Keratinocyte (primary cell): Measurements from ENCODE around the gene SERPINH1. TPM values are rescaled to one million over a fixed set of nuclear protein-coding genes. Genes with fewer than 3 reads are reported as not detected.

Source experiments
- DNase-seq: peaks from one replicate; pipeline ENCODE4 v3.0.0-alpha.2; 2011; ENCODE audit warnings: low read depth, missing footprints, low spot score
- FAIRE-seq: peaks from 2 replicates; lab custom pipeline; 2011; peaks lifted over from hg19 to GRCh38; lab: Jason Lieb, UNC
- H2AFZ ChIP-seq: 2 replicates; pipeline ENCODE4 v1.6.0; 2012; ENCODE audit warnings: low read length, control low read depth, inconsistent platforms; ENCODE audit not compliant: control insufficient read depth
- H3K27ac ChIP-seq: 2 replicates; pipeline ENCODE4 v1.5.1; 2011; ENCODE audit warnings: low read length; ENCODE audit not compliant: control insufficient read depth, insufficient read depth
- H3K27me3 ChIP-seq: 3 replicates; pipeline ENCODE4 v1.6.0; 2011; ENCODE audit warnings: low read length; ENCODE audit not compliant: control insufficient read depth, insufficient read depth; ENCODE audit errors: extremely low read depth
- H3K36me3 ChIP-seq, 2 experiments: 2 replicates in 1 of 2; 3 replicates in 1 of 2; pipeline ENCODE4 v1.5.1; 2011; ENCODE audit warnings: low read length in 2 of 2, mild to moderate bottlenecking in 1 of 2; ENCODE audit not compliant: control insufficient read depth in 2 of 2, insufficient read depth in 2 of 2; ENCODE audit errors: extremely low read depth in 1 of 2
- H3K4me1 ChIP-seq: 3 replicates; pipeline ENCODE4 v1.5.1; 2011; ENCODE audit warnings: low read length; ENCODE audit not compliant: control insufficient read depth, insufficient read depth; ENCODE audit errors: extremely low read depth
- H3K4me2 ChIP-seq: 3 replicates; pipeline ENCODE4 v1.6.0; 2011; ENCODE audit warnings: low read depth, low read length; ENCODE audit not compliant: control insufficient read depth, insufficient read depth; ENCODE audit errors: extremely low read depth
- H3K4me3 ChIP-seq, 3 experiments: fragments of 200-600 bp in 1 of 3; sonication (generic) in 1 of 3; 2 replicates in 2 of 3; 3 replicates in 1 of 3; pipeline ENCODE4 v1.5.1; 2011 to 2016; ENCODE audit warnings: low read length in 3 of 3, mild to moderate bottlenecking in 3 of 3, control low read depth in 2 of 3, inconsistent platforms in 1 of 3, low read depth in 1 of 3, mixed read lengths in 1 of 3, mixed run types in 1 of 3, moderate library complexity in 1 of 3; ENCODE audit not compliant: control insufficient read depth in 2 of 3, insufficient read depth in 2 of 3; ENCODE audit errors: extremely low read depth in 1 of 3
- H3K79me2 ChIP-seq: 2 replicates; pipeline ENCODE4 v1.6.0; 2012; ENCODE audit warnings: low read length; ENCODE audit not compliant: control insufficient read depth, insufficient read depth
- H3K9ac ChIP-seq: 3 replicates; pipeline ENCODE4 v1.6.0; 2011; ENCODE audit warnings: low read length; ENCODE audit not compliant: control insufficient read depth, insufficient read depth; ENCODE audit errors: extremely low read depth
- H3K9me1 ChIP-seq: 3 replicates; pipeline ENCODE4 v1.6.0; 2011; ENCODE audit warnings: low read length; ENCODE audit not compliant: control insufficient read depth, insufficient read depth; ENCODE audit errors: extremely low read depth
- H3K9me3 ChIP-seq: 2 replicates; pipeline ENCODE4 v1.5.1; 2012; ENCODE audit warnings: low read depth, low read length; ENCODE audit not compliant: control insufficient read depth
- H4K20me1 ChIP-seq: 3 replicates; pipeline ENCODE4 v1.6.0; 2011; ENCODE audit warnings: low read length; ENCODE audit not compliant: control insufficient read depth, insufficient read depth; ENCODE audit errors: extremely low read depth
- CTCF ChIP-seq, 3 experiments: IDR thresholded peaks in 1 of 3; conservative IDR thresholded peaks in 1 of 3; optimal IDR thresholded peaks in 1 of 3; 2 replicates in 2 of 3; 3 replicates in 1 of 3; pipeline versions ENCODE3 to v1.5.1; 2011; ENCODE audit warnings: low read length in 3 of 3, mild to moderate bottlenecking in 3 of 3, moderate library complexity in 2 of 3, control low read depth in 1 of 3, inconsistent platforms in 1 of 3; ENCODE audit not compliant: insufficient read depth in 2 of 3; ENCODE audit errors: extremely low read depth in 1 of 3
- EZH2 ChIP-seq: IDR thresholded peaks from one replicate; pipeline ENCODE4 v1.6.1; 2012; ENCODE audit warnings: inconsistent platforms, mild to moderate bottlenecking, low read length, moderate library complexity
- dilution Hi-C: fragments of 300-500 bp; cut with MboI; formaldehyde crosslinking; loops from one replicate; pipeline ENCODE4 v1.7.0; 2020; ENCODE audit warnings: low sequenced_read_pairs; ENCODE audit not compliant: extremely low pct_ligation_motif_present
- polyA plus RNA-seq, 5 experiments: library from polyadenylated mRNA; depleted of rRNA in 3 of 5; stranded (reverse) in 3 of 5; stranded (forward) in 1 of 5; unstranded in 1 of 5; fragments of >200 nt; gene quantifications; 1 replicate in 1 of 5; 2 replicates in 3 of 5; 3 replicates in 1 of 5; pipeline versions ENCODE4 v1.2.1 to v1.2.3, GENCODE V29; 2011 to 2012; ENCODE audit warnings: missing spikeins in 2 of 5, low read depth in 1 of 5, low replicate concordance in 1 of 5

The SERPINH1 gene
- polyA plus RNA-seq, 1 donor (not counting 4 experiments of a cell fraction or from before 2014, with no cell fraction given) = 136 TPM

GRCh38 chr11:75565916-75566762, 4.1 kb downstream of the SERPINH1 start:
- H3K27me3 ChIP-seq = no peaks in the 10 kb centered on the region
- TF ChIP-seq EZH2 (no peak), CTCF (optimal IDR thresholded peaks at IDR 0.05 in 1 of 3, IDR thresholded peaks at IDR 0.05 in 1 of 3, conservative IDR thresholded peaks at IDR 0.05 in 1 of 3; ENCODE audit: extremely low read depth in 1 of 3, insufficient read depth in 2 of 3, low read length in 3 of 3) (no peak)
- no peaks in the 10 kb centered on the region for H3K9me3 ChIP-seq
- DNase-seq (no peak), FAIRE-seq (no peak)
- H4K20me1 ChIP-seq = peaks cover 25% of the 10 kb centered on the region
- no peak overlapping the region for H3K4me3 ChIP-seq
- H3K4me2 ChIP-seq = peak overlapping the region; percentile 95
- peaks cover 4% of the 10 kb centered on the region for H3K9me1 ChIP-seq
- no peak overlapping the region for H2AFZ ChIP-seq
- H3K79me2 ChIP-seq = peaks cover 68% of the 10 kb centered on the region
- peaks cover 38 to 52% of the 10 kb centered on the region in 2 experiments for H3K36me3 ChIP-seq
- H3K4me1 ChIP-seq = peaks cover 33% of the 10 kb centered on the region
- dilution Hi-C loops = no loop called here
- H3K27ac ChIP-seq = no peak overlapping the region
- no peak overlapping the region for H3K9ac ChIP-seq

- Histone ChIP-seq H4K20me1 (peaks cover 25% of the 10 kb centered on the region), H3K9me1 (peaks cover 4% of the 10 kb centered on the region), H3K9ac (no peak overlapping the region), H3K9me3 (no peaks in the 10 kb centered on the region), H3K36me3 (peaks cover 45 to 59% of the 10 kb centered on the region in 2 experiments), H3K27me3 (no peaks in the 10 kb centered on the region), H2AFZ (no peak overlapping the region), H3K27ac (no peak overlapping the region), H3K4me3 (no peak overlapping the region), H3K79me2 (peaks cover 68% of the 10 kb centered on the region), H3K4me1 (peaks cover 31% of the 10 kb centered on the region), H3K4me2 (no peak overlapping the region)
- DNase-seq (no peak), FAIRE-seq (no peak)
- TF ChIP-seq CTCF (optimal IDR thresholded peaks at IDR 0.05 in 1 of 3, IDR thresholded peaks at IDR 0.05 in 1 of 3, conservative IDR thresholded peaks at IDR 0.05 in 1 of 3; ENCODE audit: extremely low read depth in 1 of 3, insufficient read depth in 2 of 3, low read length in 3 of 3) = no peak
- dilution Hi-C loops = no loop called here
These were observed 4.8 kb downstream of the SERPINH1 start for GRCh38 chr11:75566763-75567279.
